Cardiac septum (tissue), 1 donor: ENCODE results near the gene OAS2. TPM values are rescaled to one million over a fixed set of nuclear protein-coding genes. Genes with fewer than 3 reads are reported as not detected.
"Not testable (repeated sequence)": the region's sequence is repeated elsewhere in the genome, so short reads cannot be mapped to it uniquely, and the experiment has no call there.

Experiments used
- DNase-seq: peaks from one replicate; pipeline ENCODE4 v3.0.0-alpha.2; 2020; ENCODE audit warnings: low spot score
- intact Hi-C: fragments of 100-400 bp; cut with DNase I; formaldehyde crosslinking; loops from one replicate; pipeline ENCODE4 v1.14.0; 2022
- total RNA-seq: library from RNA; stranded (reverse); fragmentation: NEBNext Ultra II Directional; extraction: Animal tissue kit (Norgen Biotek cat#: 25700); gene quantifications from one replicate; pipeline ENCODE4 v1.2.1, GENCODE V29; 2021
- donor health status: DM: no; HTN: no; CAD: no.

Gene OAS2
- total RNA-seq, 1 donor from 2014 or later = 6.4 TPM

- intact Hi-C loops = no loop called here
- DNase-seq = no peak
Measured at GRCh38 chr12:112946236-112947000, 31.9 kb upstream of the OAS2 start.

- intact Hi-C loops = no loop called here
- no peak for DNase-seq
Measured at GRCh38 chr12:112947314-112947713, 31.0 kb upstream of the OAS2 start.

GRCh38 chr12:112947761-112948160 lies 30.6 kb upstream of the OAS2 start:
- intact Hi-C loops = no loop called here
- DNase-seq = no peak

- intact Hi-C loops = no loop called here
- no peak for DNase-seq
Measured at GRCh38 chr12:112948806-112949205, 29.5 kb upstream of the OAS2 start.

- no peak for DNase-seq
- intact Hi-C loops = no loop called here
Measured at GRCh38 chr12:112950701-112951100, 27.6 kb upstream of the OAS2 start.

GRCh38 chr12:112957125-112957524 lies 21.2 kb upstream of the OAS2 start:
- intact Hi-C loops, DNase-seq: not testable (repeated sequence)

- intact Hi-C loops = no loop called here
- peak; percentile 20 for DNase-seq
Measured at GRCh38 chr12:112961074-112961473, 17.2 kb upstream of the OAS2 start.

- intact Hi-C loops = no loop called here
- DNase-seq = no peak
Measured at GRCh38 chr12:112961536-112961935, 16.8 kb upstream of the OAS2 start.

GRCh38 chr12:112962561-112962960 lies 15.8 kb upstream of the OAS2 start:
- intact Hi-C loops = no loop called here
- peak; percentile 35 for DNase-seq

- intact Hi-C loops = no loop called here
Measured at GRCh38 chr12:112963227-112963861, 15.0 kb upstream of the OAS2 start.

GRCh38 chr12:112964067-112964670 lies 14.2 kb upstream of the OAS2 start:
- intact Hi-C loops = no loop called here
- DNase-seq = peak; percentile 33

More at GRCh38 chr12:112963227-112963861, 15.0 kb upstream of the OAS2 start:
- peak; percentile 33 for DNase-seq

GRCh38 chr12:112964915-112965314 lies 13.4 kb upstream of the OAS2 start:
- intact Hi-C loops = no loop called here
- DNase-seq = peak; percentile 68

GRCh38 chr12:112965643-112966042 lies 12.7 kb upstream of the OAS2 start:
- peak; percentile 58 for DNase-seq
- intact Hi-C loops = no loop called here

GRCh38 chr12:112967306-112967705 lies 11.0 kb upstream of the OAS2 start:
- peak; percentile 22 for DNase-seq
- intact Hi-C loops = no loop called here

- DNase-seq = peak; percentile 63
- intact Hi-C loops = no loop called here
Measured at GRCh38 chr12:112967858-112968257, 10.5 kb upstream of the OAS2 start.

- intact Hi-C loops = no loop called here
- no peak for DNase-seq
Measured at GRCh38 chr12:112969547-112970306, 8.6 kb upstream of the OAS2 start.

GRCh38 chr12:112970391-112970790 lies 7.9 kb upstream of the OAS2 start:
- intact Hi-C loops = no loop called here
- peak; percentile 35 for DNase-seq

GRCh38 chr12:112971248-112971647 lies 7.1 kb upstream of the OAS2 start:
- DNase-seq = no peak
- intact Hi-C loops = no loop called here

GRCh38 chr12:112973011-112973735 lies 5.1 kb upstream of the OAS2 start:
- DNase-seq = no peak
- intact Hi-C loops = no loop called here
